Keratinocyte (primary cell): ENCODE data around the gene DMAC2. TPM values are rescaled to one million over a fixed set of nuclear protein-coding genes. Genes with fewer than 3 reads are reported as not detected.

Experiments
- DNase-seq: peaks from one replicate; pipeline ENCODE4 v3.0.0-alpha.2; 2011; ENCODE audit warnings: low read depth, missing footprints, low spot score
- FAIRE-seq: peaks from 2 replicates; lab custom pipeline; 2011; peaks lifted over from hg19 to GRCh38; lab: Jason Lieb, UNC
- H2AFZ ChIP-seq: 2 replicates; pipeline ENCODE4 v1.6.0; 2012; ENCODE audit warnings: low read length, control low read depth, inconsistent platforms; ENCODE audit not compliant: control insufficient read depth
- H3K27ac ChIP-seq: 2 replicates; pipeline ENCODE4 v1.5.1; 2011; ENCODE audit warnings: low read length; ENCODE audit not compliant: control insufficient read depth, insufficient read depth
- H3K27me3 ChIP-seq: 3 replicates; pipeline ENCODE4 v1.6.0; 2011; ENCODE audit warnings: low read length; ENCODE audit not compliant: control insufficient read depth, insufficient read depth; ENCODE audit errors: extremely low read depth
- H3K36me3 ChIP-seq, 2 experiments: 2 replicates in 1 of 2; 3 replicates in 1 of 2; pipeline ENCODE4 v1.5.1; 2011; ENCODE audit warnings: low read length in 2 of 2, mild to moderate bottlenecking in 1 of 2; ENCODE audit not compliant: control insufficient read depth in 2 of 2, insufficient read depth in 2 of 2; ENCODE audit errors: extremely low read depth in 1 of 2
- H3K4me1 ChIP-seq: 3 replicates; pipeline ENCODE4 v1.5.1; 2011; ENCODE audit warnings: low read length; ENCODE audit not compliant: control insufficient read depth, insufficient read depth; ENCODE audit errors: extremely low read depth
- H3K4me2 ChIP-seq: 3 replicates; pipeline ENCODE4 v1.6.0; 2011; ENCODE audit warnings: low read depth, low read length; ENCODE audit not compliant: control insufficient read depth, insufficient read depth; ENCODE audit errors: extremely low read depth
- H3K4me3 ChIP-seq, 3 experiments: fragments of 200-600 bp in 1 of 3; sonication (generic) in 1 of 3; 2 replicates in 2 of 3; 3 replicates in 1 of 3; pipeline ENCODE4 v1.5.1; 2011 to 2016; ENCODE audit warnings: low read length in 3 of 3, mild to moderate bottlenecking in 3 of 3, control low read depth in 2 of 3, inconsistent platforms in 1 of 3, low read depth in 1 of 3, mixed read lengths in 1 of 3, mixed run types in 1 of 3, moderate library complexity in 1 of 3; ENCODE audit not compliant: control insufficient read depth in 2 of 3, insufficient read depth in 2 of 3; ENCODE audit errors: extremely low read depth in 1 of 3
- H3K79me2 ChIP-seq: 2 replicates; pipeline ENCODE4 v1.6.0; 2012; ENCODE audit warnings: low read length; ENCODE audit not compliant: control insufficient read depth, insufficient read depth
- H3K9ac ChIP-seq: 3 replicates; pipeline ENCODE4 v1.6.0; 2011; ENCODE audit warnings: low read length; ENCODE audit not compliant: control insufficient read depth, insufficient read depth; ENCODE audit errors: extremely low read depth
- H3K9me1 ChIP-seq: 3 replicates; pipeline ENCODE4 v1.6.0; 2011; ENCODE audit warnings: low read length; ENCODE audit not compliant: control insufficient read depth, insufficient read depth; ENCODE audit errors: extremely low read depth
- H3K9me3 ChIP-seq: 2 replicates; pipeline ENCODE4 v1.5.1; 2012; ENCODE audit warnings: low read depth, low read length; ENCODE audit not compliant: control insufficient read depth
- H4K20me1 ChIP-seq: 3 replicates; pipeline ENCODE4 v1.6.0; 2011; ENCODE audit warnings: low read length; ENCODE audit not compliant: control insufficient read depth, insufficient read depth; ENCODE audit errors: extremely low read depth
- EZH2 ChIP-seq: IDR thresholded peaks from one replicate; pipeline ENCODE4 v1.6.1; 2012; ENCODE audit warnings: inconsistent platforms, mild to moderate bottlenecking, low read length, moderate library complexity
- dilution Hi-C: fragments of 300-500 bp; cut with MboI; formaldehyde crosslinking; loops from one replicate; pipeline ENCODE4 v1.7.0; 2020; ENCODE audit warnings: low sequenced_read_pairs; ENCODE audit not compliant: extremely low pct_ligation_motif_present
- polyA plus RNA-seq, 5 experiments: library from polyadenylated mRNA; depleted of rRNA in 3 of 5; stranded (reverse) in 3 of 5; stranded (forward) in 1 of 5; unstranded in 1 of 5; fragments of >200 nt; gene quantifications; 1 replicate in 1 of 5; 2 replicates in 3 of 5; 3 replicates in 1 of 5; pipeline versions ENCODE4 v1.2.1 to v1.2.3, GENCODE V29; 2011 to 2012; ENCODE audit warnings: missing spikeins in 2 of 5, low read depth in 1 of 5, low replicate concordance in 1 of 5
- TF ChIP-seq, protein P1 (sequence below), 3 experiments: IDR thresholded peaks in 1 of 3; conservative IDR thresholded peaks in 1 of 3; optimal IDR thresholded peaks in 1 of 3; 2 replicates in 2 of 3; 3 replicates in 1 of 3; pipeline versions ENCODE3 to v1.5.1; 2011; ENCODE audit warnings: low read length in 3 of 3, mild to moderate bottlenecking in 3 of 3, moderate library complexity in 2 of 3, control low read depth in 1 of 3, inconsistent platforms in 1 of 3; ENCODE audit not compliant: insufficient read depth in 2 of 3; ENCODE audit errors: extremely low read depth in 1 of 3

DMAC2 gene
- polyA plus RNA-seq, 1 donor (not counting 4 experiments of a cell fraction or from before 2014, with no cell fraction given), result 45.3 TPM

DNA sequence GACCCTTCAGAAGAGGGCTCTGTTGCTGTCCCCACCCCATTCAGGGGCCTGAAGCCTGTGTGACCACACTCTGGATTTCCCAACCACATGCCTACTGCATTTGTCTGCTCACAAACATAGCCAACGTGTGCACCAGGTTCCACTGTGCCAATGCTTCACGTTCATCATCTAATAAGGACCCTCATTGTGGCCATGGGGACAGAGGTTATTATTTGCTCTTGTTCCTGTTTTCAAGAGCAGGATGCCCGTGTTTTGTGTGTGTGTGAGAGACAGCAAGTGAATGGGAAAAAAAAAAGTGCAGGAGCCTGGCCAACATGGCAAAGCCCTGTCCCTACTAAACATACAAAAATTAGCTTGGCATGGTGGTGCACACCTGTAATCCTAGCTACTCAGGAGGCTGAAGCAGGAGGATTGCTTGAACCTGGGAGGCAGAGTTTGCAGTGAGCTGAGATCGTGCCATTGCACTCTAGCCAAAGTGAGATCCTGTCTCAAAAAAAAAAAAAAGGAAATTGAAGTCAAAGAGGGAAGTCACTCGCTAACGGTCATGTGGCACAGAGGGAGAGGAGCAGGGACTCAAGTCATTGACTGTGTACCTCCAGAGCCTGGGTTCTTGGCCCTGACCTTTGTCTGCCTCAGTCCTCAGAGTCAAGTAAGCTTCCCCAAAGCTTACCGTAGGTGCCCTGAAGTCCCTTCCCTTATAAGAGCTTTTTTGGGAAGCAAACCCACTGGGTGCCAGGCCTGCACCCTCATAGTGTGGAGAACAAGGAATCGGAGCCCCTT is 19.4 kb downstream of the DMAC2 start:
- H3K9ac ChIP-seq, result no peak overlapping the region
- no peaks in the 10 kb centered on the region for H3K4me1 ChIP-seq
- H3K36me3 ChIP-seq, result peaks cover 13 to 14% of the 10 kb centered on the region in 2 experiments
- no peaks in the 10 kb centered on the region for H3K27me3 ChIP-seq
- no peak overlapping the region for H3K4me3 ChIP-seq
- H3K79me2 ChIP-seq, result no peaks in the 10 kb centered on the region
- dilution Hi-C loops, result no loop called here
- H3K9me3 ChIP-seq, result no peaks in the 10 kb centered on the region
- TF ChIP-seq, protein P1, sequence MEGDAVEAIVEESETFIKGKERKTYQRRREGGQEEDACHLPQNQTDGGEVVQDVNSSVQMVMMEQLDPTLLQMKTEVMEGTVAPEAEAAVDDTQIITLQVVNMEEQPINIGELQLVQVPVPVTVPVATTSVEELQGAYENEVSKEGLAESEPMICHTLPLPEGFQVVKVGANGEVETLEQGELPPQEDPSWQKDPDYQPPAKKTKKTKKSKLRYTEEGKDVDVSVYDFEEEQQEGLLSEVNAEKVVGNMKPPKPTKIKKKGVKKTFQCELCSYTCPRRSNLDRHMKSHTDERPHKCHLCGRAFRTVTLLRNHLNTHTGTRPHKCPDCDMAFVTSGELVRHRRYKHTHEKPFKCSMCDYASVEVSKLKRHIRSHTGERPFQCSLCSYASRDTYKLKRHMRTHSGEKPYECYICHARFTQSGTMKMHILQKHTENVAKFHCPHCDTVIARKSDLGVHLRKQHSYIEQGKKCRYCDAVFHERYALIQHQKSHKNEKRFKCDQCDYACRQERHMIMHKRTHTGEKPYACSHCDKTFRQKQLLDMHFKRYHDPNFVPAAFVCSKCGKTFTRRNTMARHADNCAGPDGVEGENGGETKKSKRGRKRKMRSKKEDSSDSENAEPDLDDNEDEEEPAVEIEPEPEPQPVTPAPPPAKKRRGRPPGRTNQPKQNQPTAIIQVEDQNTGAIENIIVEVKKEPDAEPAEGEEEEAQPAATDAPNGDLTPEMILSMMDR (optimal IDR thresholded peaks at IDR 0.05 in 1 of 3, IDR thresholded peaks at IDR 0.05 in 1 of 3, conservative IDR thresholded peaks at IDR 0.05 in 1 of 3; ENCODE audit: extremely low read depth in 1 of 3, insufficient read depth in 2 of 3, low read length in 3 of 3), result no peak
- no peak for TF ChIP-seq EZH2
- H3K9me1 ChIP-seq, result no peaks in the 10 kb centered on the region
- DNase-seq (no peak), FAIRE-seq (no peak)
- H3K27ac ChIP-seq, result no peak overlapping the region
- H2AFZ ChIP-seq, result no peak overlapping the region
- no peak overlapping the region for H3K4me2 ChIP-seq
- H4K20me1 ChIP-seq, result no peaks in the 10 kb centered on the region

DNA sequence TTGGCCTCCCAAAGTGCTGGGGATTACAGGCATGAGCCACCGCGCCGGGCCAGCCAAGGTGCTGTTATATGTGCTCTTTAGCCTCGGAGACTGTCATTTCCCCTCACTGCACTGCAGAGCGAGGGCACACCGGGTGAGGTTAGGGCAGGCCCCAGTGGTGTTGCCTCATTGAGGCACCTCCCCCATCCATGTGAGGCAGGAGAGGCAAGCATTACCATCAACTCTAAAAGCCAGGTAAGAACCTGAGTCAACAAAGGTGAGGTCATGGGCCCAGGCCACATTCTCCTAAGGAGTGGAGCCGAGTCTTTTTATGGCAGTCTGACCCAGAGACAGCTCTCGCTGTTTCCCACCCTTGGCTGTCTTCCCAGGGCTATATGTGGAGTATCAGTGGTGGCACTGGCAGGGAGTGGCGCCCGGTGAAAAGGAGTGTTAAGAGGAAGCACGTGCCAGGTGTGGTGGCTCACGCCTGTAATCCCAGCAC is 23.5 kb downstream of the DMAC2 start:
- Histone ChIP-seq H3K9me3 (no peaks in the 10 kb centered on the region), H4K20me1 (no peaks in the 10 kb centered on the region), H3K4me3 (no peak overlapping the region), H2AFZ (no peak overlapping the region), H3K4me1 (no peaks in the 10 kb centered on the region), H3K79me2 (no peaks in the 10 kb centered on the region), H3K27me3 (no peaks in the 10 kb centered on the region), H3K9me1 (no peaks in the 10 kb centered on the region), H3K27ac (no peak overlapping the region), H3K4me2 (no peak overlapping the region), H3K9ac (no peak overlapping the region), H3K36me3 (peaks cover 7 to 8% of the 10 kb centered on the region in 2 experiments)
- DNase-seq (no peak), FAIRE-seq (no peak)
- TF ChIP-seq, protein P1 (optimal IDR thresholded peaks at IDR 0.05 in 1 of 3, IDR thresholded peaks at IDR 0.05 in 1 of 3, conservative IDR thresholded peaks at IDR 0.05 in 1 of 3; ENCODE audit: extremely low read depth in 1 of 3, insufficient read depth in 2 of 3, low read length in 3 of 3), result no peak
- TF ChIP-seq EZH2, result no peak
- dilution Hi-C loops, result no loop called here
